ENCODE results near the gene ZNF512B.

- TF ChIP-seq EZH2phosphoT487 (IDR thresholded peaks at IDR 0.05; ENCODE audit: insufficient read depth, low read depth) (no peak), EZH2 (IDR thresholded peaks at IDR 0.05; ENCODE audit: insufficient read depth, poor library complexity, severe bottlenecking) (no peak)
Observed at GRCh38 chr20:63934271-63935068, 35.3 kb downstream of the ZNF512B start.
